H1 (cell line): ENCODE results near the gene MYL3. TPM values are rescaled to one million over a fixed set of nuclear protein-coding genes. Genes with fewer than 3 reads are reported as not detected.

Experiments used
- CTCF ChIA-PET: fragments of 300-600 bp; sonication (Branson Sonifier 250); formaldehyde crosslinking; loops from one replicate; lab custom pipeline; 2021; ENCODE audit not compliant: partially characterized antibody; lab: Charles Lee
- POLR2A ChIA-PET: fragments of 300-600 bp; sonication (Branson Sonifier 250); formaldehyde crosslinking; loops from one replicate; lab custom pipeline; 2021; ENCODE audit warnings: inconsistent platforms; ENCODE audit not compliant: partially characterized antibody; lab: Charles Lee
- DNase-seq, 2 experiments: peaks; one replicate each; pipeline versions ENCODE4 v3.0.0 to v3.0.0-alpha.2; 2010 to 2022; ENCODE audit warnings: low spot score in 2 of 2, low read depth in 1 of 2, mixed read lengths in 1 of 2
- FAIRE-seq: peaks from 2 replicates; lab custom pipeline; 2011; peaks lifted over from hg19 to GRCh38; lab: Jason Lieb, UNC
- H2AFZ ChIP-seq: 2 replicates; pipeline ENCODE4 v1.8.1; 2012; ENCODE audit warnings: low read length, inconsistent platforms
- H2AK5ac ChIP-seq: 2 replicates; pipeline ENCODE4 v1.6.1; 2013; ENCODE audit warnings: low read depth, low read length
- H2BK120ac ChIP-seq: replicated peaks from 2 replicates; pipeline ENCODE3; 2013; ENCODE audit warnings: low read depth, low read length, inconsistent platforms
- H2BK12ac ChIP-seq: 2 replicates; pipeline ENCODE4 v1.6.1; 2013; ENCODE audit warnings: low read depth, low read length
- H2BK15ac ChIP-seq: 2 replicates; pipeline ENCODE4 v1.6.1; 2013; ENCODE audit warnings: low read length
- H2BK20ac ChIP-seq: 2 replicates; pipeline ENCODE4 v1.6.1; 2013; ENCODE audit warnings: low read length
- H2BK5ac ChIP-seq: 2 replicates; pipeline ENCODE4 v1.6.1; 2013; ENCODE audit warnings: low read depth, low read length
- H3K14ac ChIP-seq: 2 replicates; pipeline ENCODE4 v1.6.1; 2013; ENCODE audit warnings: inconsistent platforms; ENCODE audit not compliant: insufficient read length
- H3K18ac ChIP-seq: 2 replicates; pipeline ENCODE4 v1.6.1; 2013; ENCODE audit warnings: low read length; ENCODE audit errors: extremely low read depth
- H3K23ac ChIP-seq: 2 replicates; pipeline ENCODE4 v1.6.1; 2013; ENCODE audit warnings: inconsistent platforms; ENCODE audit not compliant: insufficient read length
- H3K23me2 ChIP-seq: 2 replicates; pipeline ENCODE4 v1.6.1; 2013; ENCODE audit warnings: low read depth, low read length
- H3K27ac ChIP-seq: 2 replicates; pipeline ENCODE4 v1.6.1; 2011; ENCODE audit warnings: low read depth, low read length, inconsistent platforms
- H3K27me3 ChIP-seq, 4 experiments: replicated peaks in 1 of 4; 1 replicate in 1 of 4; 2 replicates in 3 of 4; pipeline versions ENCODE4 v1.6.1 to v1.8.1; 2011 to 2013; ENCODE audit warnings: low read length in 3 of 4, mild to moderate bottlenecking in 3 of 4, inconsistent platforms in 2 of 4, mixed read lengths in 2 of 4, moderate library complexity in 1 of 4; ENCODE audit not compliant: control insufficient read depth in 3 of 4, insufficient read depth in 3 of 4; ENCODE audit errors: extremely low read depth in 1 of 4
- H3K36me3 ChIP-seq, 4 experiments: 2 replicates each; pipeline versions ENCODE4 v1.6.1 to v1.8.1; 2011 to 2013; ENCODE audit warnings: mild to moderate bottlenecking in 4 of 4, low read length in 3 of 4, moderate library complexity in 2 of 4, control low read depth in 1 of 4, inconsistent platforms in 1 of 4; ENCODE audit not compliant: insufficient read depth in 4 of 4, control insufficient read depth in 2 of 4
- H3K4ac ChIP-seq: replicated peaks from 2 replicates; pipeline ENCODE3; 2013; ENCODE audit warnings: low read length, low read depth, mixed read lengths, inconsistent platforms; ENCODE audit not compliant: insufficient read length
- H3K4me1 ChIP-seq, 4 experiments: replicated peaks in 1 of 4; 1 replicate in 1 of 4; 2 replicates in 3 of 4; pipeline versions ENCODE4 v1.6.1 to v1.8.1; 2011 to 2013; ENCODE audit warnings: low read length in 3 of 4, inconsistent platforms in 2 of 4, mixed read lengths in 1 of 4; ENCODE audit not compliant: insufficient read depth in 4 of 4, control insufficient read depth in 3 of 4
- H3K4me2 ChIP-seq, 2 experiments: 2 replicates each; pipeline versions ENCODE4 v1.6.1 to v1.8.1; 2011 to 2013; ENCODE audit warnings: low read depth in 2 of 2, low read length in 2 of 2, control low read depth in 1 of 2, inconsistent platforms in 1 of 2, mild to moderate bottlenecking in 1 of 2; ENCODE audit not compliant: insufficient read depth in 1 of 2
- H3K4me3 ChIP-seq, 4 experiments: fragments of 200-600, 300-600 bp in 1 of 4; sonication (generic), shearing (Covaris generic), sonication (Bioruptor Twin) in 1 of 4; 2 replicates each; pipeline versions ENCODE4 v1.5.1 to v1.8.1; 2011 to 2016; ENCODE audit warnings: low read length in 4 of 4, low read depth in 3 of 4, control low read depth in 2 of 4, inconsistent platforms in 2 of 4, mild to moderate bottlenecking in 2 of 4, mixed read lengths in 1 of 4, moderate library complexity in 1 of 4; ENCODE audit not compliant: insufficient read depth in 2 of 4; ENCODE audit errors: extremely low read depth in 1 of 4
- H3K56ac ChIP-seq: replicated peaks from 2 replicates; pipeline ENCODE3; 2013; ENCODE audit warnings: low read depth, mild to moderate bottlenecking, mixed read lengths, low read length, inconsistent platforms; ENCODE audit not compliant: insufficient read length
- H3K79me1 ChIP-seq: 2 replicates; pipeline ENCODE4 v1.6.1; 2013; ENCODE audit warnings: low read depth, low read length, control low read depth
- H3K79me2 ChIP-seq, 2 experiments: 2 replicates each; pipeline versions ENCODE4 v1.6.1 to v1.8.1; 2012 to 2013; ENCODE audit warnings: low read length in 2 of 2, mild to moderate bottlenecking in 2 of 2, inconsistent platforms in 1 of 2; ENCODE audit not compliant: insufficient read depth in 2 of 2, control insufficient read depth in 1 of 2
- H3K9ac ChIP-seq, 4 experiments: replicated peaks in 1 of 4; 1 replicate in 1 of 4; 2 replicates in 3 of 4; pipeline versions ENCODE4 v1.6.1 to v1.8.1; 2011 to 2013; ENCODE audit warnings: low read depth in 3 of 4, low read length in 3 of 4, control low read depth in 2 of 4, mild to moderate bottlenecking in 2 of 4, moderate library complexity in 2 of 4, inconsistent platforms in 1 of 4; ENCODE audit errors: extremely low read depth in 1 of 4
- H3K9me3 ChIP-seq, 2 experiments: 2 replicates each; pipeline versions ENCODE4 v1.6.1 to v1.8.1; 2012 to 2013; ENCODE audit warnings: mild to moderate bottlenecking in 2 of 2, moderate library complexity in 2 of 2, control low read depth in 1 of 2, inconsistent platforms in 1 of 2, low read depth in 1 of 2, low read length in 1 of 2, mixed read lengths in 1 of 2; ENCODE audit not compliant: insufficient read depth in 2 of 2
- H4K20me1 ChIP-seq, 2 experiments: replicated peaks in 1 of 2; 2 replicates each; pipeline versions ENCODE3 to v1.8.1; 2011 to 2013; ENCODE audit warnings: inconsistent platforms in 2 of 2, low read length in 2 of 2, mild to moderate bottlenecking in 1 of 2; ENCODE audit not compliant: insufficient read depth in 2 of 2, control insufficient read depth in 1 of 2
- H4K5ac ChIP-seq: 2 replicates; pipeline ENCODE4 v1.6.1; 2013; ENCODE audit warnings: low read length, low read depth, mixed read lengths, inconsistent platforms; ENCODE audit not compliant: insufficient read length
- H4K8ac ChIP-seq: 2 replicates; pipeline ENCODE4 v1.8.0; 2013; ENCODE audit warnings: mild to moderate bottlenecking, moderate library complexity, low read length, inconsistent platforms; ENCODE audit not compliant: insufficient read depth; ENCODE audit errors: extremely low read depth
- H4K91ac ChIP-seq: replicated peaks from 2 replicates; pipeline ENCODE3; 2013; ENCODE audit warnings: low read length, mixed read lengths, inconsistent platforms; ENCODE audit not compliant: insufficient read length
- CHD1 ChIP-seq: IDR thresholded peaks from 2 replicates; pipeline ENCODE4 v1.6.1; 2012; ENCODE audit warnings: low read depth, low read length, improper control_type of control experiment
- EP300 ChIP-seq, 2 experiments: IDR thresholded peaks; 1 replicate in 1 of 2; 2 replicates in 1 of 2; pipeline ENCODE4 v1.6.1; 2011 to 2012; ENCODE audit warnings: low read depth in 2 of 2, low read length in 2 of 2, mild to moderate bottlenecking in 2 of 2, borderline replicate concordance in 1 of 2, inconsistent platforms in 1 of 2, moderate library complexity in 1 of 2
- MAFK ChIP-seq: IDR thresholded peaks from 2 replicates; pipeline ENCODE4 v1.6.1; 2012; ENCODE audit warnings: low read depth, mild to moderate bottlenecking, improper control_type of control experiment, low read length
- POLR2AphosphoS5 ChIP-seq: IDR thresholded peaks from 2 replicates; pipeline ENCODE4 v1.6.1; 2011; ENCODE audit warnings: low read depth, low read length
- SUZ12 ChIP-seq: fragments of 200-600 bp; sonication (generic); IDR thresholded peaks from 2 replicates; pipeline ENCODE4 v1.6.1; 2012; ENCODE audit warnings: mild to moderate bottlenecking, inconsistent platforms, low read length, moderate library complexity, mixed read lengths
- WGBS, 2 experiments: shearing (Covaris generic) in 1 of 2; methylation state at CpG; one replicate each; pipeline versions ENCODE4 v1.1.6 to v1.1.7; 2013 to 2015; ENCODE audit warnings: low lambda C conversion rate in 2 of 2, mixed read lengths in 2 of 2, inconsistent platforms in 1 of 2, low coverage in 1 of 2, missing lambda C conversion rate in 1 of 2; ENCODE audit not compliant: insufficient replicate concordance in 2 of 2, insufficient coverage in 1 of 2, insufficient read length in 1 of 2; ENCODE audit errors: extremely low coverage in 1 of 2, missing lambda C conversion rate in 1 of 2; 5-methylcytosine and 5-hydroxymethylcytosine counted together
- polyA plus RNA-seq, 7 experiments: library from polyadenylated mRNA; depleted of rRNA in 3 of 7; stranded (reverse) in 5 of 7; unstranded in 2 of 7; fragments of >200 nt in 5 of 7; fragments of 200-250 nt in 2 of 7; gene quantifications; 1 replicate in 5 of 7; 2 replicates in 1 of 7; 4 replicates in 1 of 7; pipeline versions ENCODE4 v1.2.1 to v1.2.3, GENCODE V29; 2011 to 2013; ENCODE audit warnings: missing spikeins in 2 of 7, mixed read lengths in 2 of 7
- total RNA-seq: library from RNA; stranded (reverse); fragmentation: NEBNext Ultra II Directional; extraction: Animal tissue kit (Norgen Biotek cat#: 25700); gene quantifications from 2 replicates; pipeline ENCODE4 v1.2.1, GENCODE V29; 2021

Gene MYL3
- total and polyA plus RNA-seq, 2 of the 8 experiments (the other 6 are each of a cell fraction or from before 2014, with no cell fraction given) = 0.06 TPM; not detected in 1

DNA sequence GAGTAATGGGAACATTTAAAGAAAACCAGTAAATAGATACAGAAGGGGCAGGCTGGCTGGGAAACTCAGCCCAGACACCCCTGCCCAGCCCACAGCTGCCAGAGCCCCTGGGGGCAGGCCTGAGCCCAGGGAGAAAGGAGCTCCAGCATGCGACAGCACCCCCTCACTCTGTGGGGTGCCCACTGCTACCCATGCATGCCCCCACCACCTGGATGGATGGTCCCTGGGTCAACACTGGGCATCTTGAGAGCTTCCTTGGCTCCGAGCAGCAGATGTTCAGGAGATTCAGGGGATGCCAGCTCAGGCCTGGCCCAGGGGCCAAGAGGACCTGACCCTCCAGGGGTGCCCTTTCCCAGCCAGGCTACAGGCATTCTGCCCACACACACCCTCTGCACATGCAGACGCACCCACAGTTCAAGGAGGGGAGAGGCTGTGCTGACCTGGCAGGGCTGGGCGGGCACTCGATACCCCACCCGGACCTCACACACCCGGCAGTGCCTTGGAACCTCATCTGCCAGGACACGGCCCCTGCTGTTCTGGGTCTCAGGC lies 45.8 kb upstream of the MYL3 start:
- H4K91ac ChIP-seq = no peak overlapping the region
- no peak overlapping the region for H2BK12ac ChIP-seq
- H3K18ac ChIP-seq = no peak overlapping the region
- H3K23ac ChIP-seq = no peak overlapping the region
- H3K27me3 ChIP-seq = no peaks in the 10 kb centered on the region; a peak in 2 of 7 replicates
- 0 out of 4 replicates have a peak overlapping the region, but pooled peaks of 1 of the 2 experiments have one; percentile 54 for H3K4me2 ChIP-seq
- H2BK5ac ChIP-seq = no peak overlapping the region
- H3K36me3 ChIP-seq = no peaks in the 10 kb centered on the region
- peaks cover 0 to 5% of the 10 kb centered on the region in 2 experiments for H4K20me1 ChIP-seq
- DNase-seq = no peak
- H4K8ac ChIP-seq = no peak overlapping the region
- no peaks in the 10 kb centered on the region; the same call in 1 of the 2 replicates for H3K23me2 ChIP-seq
- H3K4ac ChIP-seq = peak overlapping the region; percentile 21
- H3K9me3 ChIP-seq = no peaks in the 10 kb centered on the region
- H2BK20ac ChIP-seq = 0 out of 2 replicates have a peak overlapping the region, but pooled peaks have one; percentile 72
- no peak overlapping the region for H3K4me3 ChIP-seq
- no peak overlapping the region for H3K9ac ChIP-seq
- no peak overlapping the region for H2BK120ac ChIP-seq
- H3K79me1 ChIP-seq = no peaks in the 10 kb centered on the region; the same call in 1 of the 2 replicates
- no peak overlapping the region for H2AFZ ChIP-seq
- no peak for FAIRE-seq
- H3K79me2 ChIP-seq = no peaks in the 10 kb centered on the region
- POLR2A ChIA-PET = interaction anchor here (0.7 to 1.5 kb wide), 4 partner anchors 8 to 60 kb away, joined by 3 read pairs; no protein-coding TSS in a partner anchor
- 89% methylated on average over 7 of the region's 8 CpGs; no CpG with 5 or more reads in 1 of the 2 experiments for WGBS, 2 experiments
- CTCF ChIA-PET = interaction anchor here (0.5 to 2.4 kb wide), 50 partner anchors 10 to 592 kb away, joined by 3 to 28 read pairs (median 4); partner anchors contain the start of gene PTH1R
- peaks cover 0 to 3% (median 1%) of the 10 kb centered on the region in 4 experiments; a peak in 2 of 7 replicates for H3K4me1 ChIP-seq
- H4K5ac ChIP-seq = no peak overlapping the region
- H2BK15ac ChIP-seq = peak overlapping the region; percentile 92; the same call in 1 of the 2 replicates
- H2AK5ac ChIP-seq = no peak overlapping the region
- H3K27ac ChIP-seq = no peak overlapping the region
- H3K14ac ChIP-seq = no peak overlapping the region
- no peak overlapping the region for H3K56ac ChIP-seq
- TF ChIP-seq POLR2AphosphoS5 (no peak), MAFK (no peak), CHD1 (no peak), EP300 (IDR thresholded peaks at IDR 0.05; ENCODE audit: borderline replicate concordance in 1 of 2, low read depth in 2 of 2, low read length in 2 of 2) (no peak), SUZ12 (no peak)
